ENCODE measurements around the gene PMVK.

The PMVK gene

DNA sequence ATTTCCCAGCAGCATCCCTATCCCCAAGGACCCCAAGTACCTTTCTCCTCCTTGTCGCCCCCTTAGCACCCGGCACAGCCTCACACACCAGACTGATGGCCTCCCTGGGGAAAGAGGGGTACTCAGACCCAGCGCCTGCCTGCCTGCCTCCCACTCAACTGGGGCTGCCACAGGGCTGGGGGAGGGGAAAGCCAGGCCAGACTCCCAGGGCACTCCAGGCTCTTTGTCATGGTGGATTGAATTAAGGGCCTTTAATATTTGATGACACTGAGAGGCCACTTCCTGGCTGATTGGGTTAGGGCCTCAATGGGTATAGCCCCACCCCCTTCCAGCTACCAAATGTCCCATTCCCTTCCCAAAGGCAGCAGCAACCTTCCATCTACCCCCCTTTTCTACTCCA, 32.2 kb upstream of the PMVK start:
- no peak overlapping the region for H3K4me3 ChIP-seq (ENCODE audit: low read depth, low read length)
- DNase-seq (ENCODE audit: low read depth) = no peak
- TF ChIP-seq, protein P1, sequence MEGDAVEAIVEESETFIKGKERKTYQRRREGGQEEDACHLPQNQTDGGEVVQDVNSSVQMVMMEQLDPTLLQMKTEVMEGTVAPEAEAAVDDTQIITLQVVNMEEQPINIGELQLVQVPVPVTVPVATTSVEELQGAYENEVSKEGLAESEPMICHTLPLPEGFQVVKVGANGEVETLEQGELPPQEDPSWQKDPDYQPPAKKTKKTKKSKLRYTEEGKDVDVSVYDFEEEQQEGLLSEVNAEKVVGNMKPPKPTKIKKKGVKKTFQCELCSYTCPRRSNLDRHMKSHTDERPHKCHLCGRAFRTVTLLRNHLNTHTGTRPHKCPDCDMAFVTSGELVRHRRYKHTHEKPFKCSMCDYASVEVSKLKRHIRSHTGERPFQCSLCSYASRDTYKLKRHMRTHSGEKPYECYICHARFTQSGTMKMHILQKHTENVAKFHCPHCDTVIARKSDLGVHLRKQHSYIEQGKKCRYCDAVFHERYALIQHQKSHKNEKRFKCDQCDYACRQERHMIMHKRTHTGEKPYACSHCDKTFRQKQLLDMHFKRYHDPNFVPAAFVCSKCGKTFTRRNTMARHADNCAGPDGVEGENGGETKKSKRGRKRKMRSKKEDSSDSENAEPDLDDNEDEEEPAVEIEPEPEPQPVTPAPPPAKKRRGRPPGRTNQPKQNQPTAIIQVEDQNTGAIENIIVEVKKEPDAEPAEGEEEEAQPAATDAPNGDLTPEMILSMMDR (IDR thresholded peaks at IDR 0.05; ENCODE audit: low read depth, low read length) = no peak
- TF ChIP-seq, protein P2, sequence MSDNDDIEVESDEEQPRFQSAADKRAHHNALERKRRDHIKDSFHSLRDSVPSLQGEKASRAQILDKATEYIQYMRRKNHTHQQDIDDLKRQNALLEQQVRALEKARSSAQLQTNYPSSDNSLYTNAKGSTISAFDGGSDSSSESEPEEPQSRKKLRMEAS (IDR thresholded peaks at IDR 0.05; ENCODE audit: low read depth, low read length) = no peak
- TF ChIP-seq MYC (IDR thresholded peaks at IDR 0.05; ENCODE audit: low read depth, low read length) (no peak), POLR2A (IDR thresholded peaks at IDR 0.05; ENCODE audit: extremely low read depth, insufficient read length) (no peak)

DNA sequence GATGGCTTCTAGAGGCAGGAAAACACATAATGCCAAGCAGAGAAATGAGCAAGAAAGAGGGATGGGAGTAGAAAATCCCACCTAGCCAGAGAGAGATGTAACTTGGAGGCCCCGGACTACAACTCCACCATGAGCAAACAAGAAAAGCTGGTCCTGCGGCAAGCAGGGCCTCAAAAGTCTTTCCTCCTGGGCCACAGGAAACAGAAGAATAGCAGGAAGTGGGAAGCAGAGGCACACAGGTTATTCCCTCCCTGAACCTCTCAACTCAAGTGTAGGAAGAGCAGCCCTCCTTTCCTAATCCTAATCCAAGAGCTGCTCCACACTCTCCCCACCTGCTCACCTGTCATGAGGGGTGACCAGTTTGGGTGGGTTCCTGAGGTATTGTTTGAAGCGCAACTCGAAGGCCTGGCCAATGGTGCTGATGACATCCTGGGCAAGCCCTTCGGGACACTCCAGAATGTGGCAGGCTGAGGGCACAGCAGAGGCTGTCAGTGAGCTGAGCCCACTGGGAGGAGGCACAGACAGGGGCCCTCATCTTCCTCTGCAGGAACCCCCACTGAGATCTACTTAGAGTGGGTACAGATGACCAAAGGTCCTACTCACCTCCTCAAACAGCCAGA, 30.9 kb upstream of the PMVK start:
- no peak overlapping the region for H3K4me3 ChIP-seq (ENCODE audit: low read depth, low read length)
- TF ChIP-seq MYC (IDR thresholded peaks at IDR 0.05; ENCODE audit: low read depth, low read length) = no peak
- TF ChIP-seq, protein P1 (IDR thresholded peaks at IDR 0.05; ENCODE audit: low read depth, low read length) = no peak
- TF ChIP-seq, protein P2 (IDR thresholded peaks at IDR 0.05; ENCODE audit: low read depth, low read length) = no peak
- no peak for TF ChIP-seq POLR2A (IDR thresholded peaks at IDR 0.05; ENCODE audit: extremely low read depth, insufficient read length)
- no peak for DNase-seq (ENCODE audit: low read depth)

DNA sequence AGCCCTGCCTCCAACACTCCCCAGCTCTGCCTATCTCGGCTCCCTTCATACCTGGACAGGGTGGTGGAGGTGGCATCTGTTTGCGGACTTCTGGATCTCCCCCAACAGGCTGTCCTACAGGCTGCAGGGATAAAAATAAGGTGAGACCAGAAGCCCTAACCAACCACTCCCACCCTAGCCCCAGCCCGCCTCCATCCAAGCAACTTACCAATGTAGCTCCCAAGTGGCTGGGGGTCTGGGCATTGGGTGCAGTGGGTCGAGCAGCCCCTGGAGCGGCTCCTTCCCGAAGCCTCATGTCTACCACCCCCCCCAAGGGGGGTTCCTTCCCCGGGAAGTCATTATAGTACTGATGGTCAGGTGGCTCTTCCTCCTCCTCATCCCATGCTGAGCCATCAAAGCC, 29.6 kb upstream of the PMVK start:
- DNase-seq (ENCODE audit: low read depth) = no peak
- no peak overlapping the region for H3K4me3 ChIP-seq (ENCODE audit: low read depth, low read length)
- TF ChIP-seq, protein P2 (IDR thresholded peaks at IDR 0.05; ENCODE audit: low read depth, low read length) = no peak
- no peak for TF ChIP-seq MYC (IDR thresholded peaks at IDR 0.05; ENCODE audit: low read depth, low read length)
- TF ChIP-seq POLR2A (IDR thresholded peaks at IDR 0.05; ENCODE audit: extremely low read depth, insufficient read length) = no peak
- TF ChIP-seq, protein P1 (IDR thresholded peaks at IDR 0.05; ENCODE audit: low read depth, low read length) = no peak

DNA sequence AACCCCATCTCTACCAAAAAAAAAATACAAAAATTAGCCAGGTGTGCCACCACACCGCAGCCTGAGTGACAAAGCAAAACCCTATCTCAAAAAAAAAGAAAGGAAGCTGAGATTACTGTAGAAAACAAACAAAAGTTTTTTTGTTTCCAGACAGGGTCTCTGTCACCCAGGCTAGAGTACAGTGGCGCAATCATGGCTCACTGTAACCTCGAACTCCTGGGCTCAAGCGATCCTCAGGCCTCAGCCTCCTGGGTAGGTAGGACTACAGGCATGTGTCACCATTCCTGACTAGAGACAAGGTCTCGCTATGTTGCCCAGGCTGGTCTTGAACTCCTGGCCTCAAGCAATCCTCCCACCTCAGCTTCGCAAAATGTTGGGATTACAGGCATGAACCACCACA, 27.8 kb upstream of the PMVK start:
- DNase-seq (ENCODE audit: low read depth) = no peak
- no peak for TF ChIP-seq POLR2A (IDR thresholded peaks at IDR 0.05; ENCODE audit: extremely low read depth, insufficient read length)
- TF ChIP-seq, protein P2 (IDR thresholded peaks at IDR 0.05; ENCODE audit: low read depth, low read length) = no peak
- TF ChIP-seq, protein P1 (IDR thresholded peaks at IDR 0.05; ENCODE audit: low read depth, low read length) = no peak
- no peak for TF ChIP-seq MYC (IDR thresholded peaks at IDR 0.05; ENCODE audit: low read depth, low read length)

DNA sequence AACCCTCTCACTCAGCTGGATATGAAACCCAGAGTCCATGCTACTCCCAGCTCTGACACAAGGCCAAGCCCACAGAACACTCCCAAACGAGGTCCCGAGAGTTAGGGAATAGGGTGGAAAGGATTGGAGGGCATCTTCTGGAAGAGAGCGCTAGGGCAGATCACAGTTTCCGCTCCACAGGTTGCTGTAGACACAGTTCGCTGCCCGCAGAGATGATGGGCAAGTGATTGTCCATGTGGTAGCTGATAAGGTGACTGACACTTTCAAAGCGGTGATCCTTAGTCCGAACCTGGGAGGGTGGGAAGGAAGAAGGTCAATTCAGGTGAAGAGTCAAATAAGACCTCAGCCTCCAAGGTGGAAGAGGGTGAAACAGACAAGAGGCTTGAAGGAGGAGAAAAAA, 27.1 kb upstream of the PMVK start:
- no peak overlapping the region for H3K4me3 ChIP-seq (ENCODE audit: low read depth, low read length)
- DNase-seq (ENCODE audit: low read depth) = no peak
- TF ChIP-seq, protein P2 (IDR thresholded peaks at IDR 0.05; ENCODE audit: low read depth, low read length) = no peak
- TF ChIP-seq MYC (IDR thresholded peaks at IDR 0.05; ENCODE audit: low read depth, low read length) (no peak), POLR2A (IDR thresholded peaks at IDR 0.05; ENCODE audit: extremely low read depth, insufficient read length) (no peak)
- TF ChIP-seq, protein P1 (IDR thresholded peaks at IDR 0.05; ENCODE audit: low read depth, low read length) = no peak

More for the DNA sequence above, 27.8 kb upstream of the PMVK start:
- no peak overlapping the region for H3K4me3 ChIP-seq (ENCODE audit: low read depth, low read length)
